Keratinocyte (primary cell): Measurements from ENCODE around the gene BNIP1. TPM values are rescaled to one million over a fixed set of nuclear protein-coding genes. Genes with fewer than 3 reads are reported as not detected.

Source experiments
- DNase-seq: peaks from one replicate; pipeline ENCODE4 v3.0.0-alpha.2; 2011; ENCODE audit warnings: low read depth, missing footprints, low spot score
- FAIRE-seq: peaks from 2 replicates; lab custom pipeline; 2011; peaks lifted over from hg19 to GRCh38; lab: Jason Lieb, UNC
- H2AFZ ChIP-seq: 2 replicates; pipeline ENCODE4 v1.6.0; 2012; ENCODE audit warnings: low read length, control low read depth, inconsistent platforms; ENCODE audit not compliant: control insufficient read depth
- H3K27ac ChIP-seq: 2 replicates; pipeline ENCODE4 v1.5.1; 2011; ENCODE audit warnings: low read length; ENCODE audit not compliant: control insufficient read depth, insufficient read depth
- H3K27me3 ChIP-seq: 3 replicates; pipeline ENCODE4 v1.6.0; 2011; ENCODE audit warnings: low read length; ENCODE audit not compliant: control insufficient read depth, insufficient read depth; ENCODE audit errors: extremely low read depth
- H3K36me3 ChIP-seq, 2 experiments: 2 replicates in 1 of 2; 3 replicates in 1 of 2; pipeline ENCODE4 v1.5.1; 2011; ENCODE audit warnings: low read length in 2 of 2, mild to moderate bottlenecking in 1 of 2; ENCODE audit not compliant: control insufficient read depth in 2 of 2, insufficient read depth in 2 of 2; ENCODE audit errors: extremely low read depth in 1 of 2
- H3K4me1 ChIP-seq: 3 replicates; pipeline ENCODE4 v1.5.1; 2011; ENCODE audit warnings: low read length; ENCODE audit not compliant: control insufficient read depth, insufficient read depth; ENCODE audit errors: extremely low read depth
- H3K4me2 ChIP-seq: 3 replicates; pipeline ENCODE4 v1.6.0; 2011; ENCODE audit warnings: low read depth, low read length; ENCODE audit not compliant: control insufficient read depth, insufficient read depth; ENCODE audit errors: extremely low read depth
- H3K4me3 ChIP-seq, 3 experiments: fragments of 200-600 bp in 1 of 3; sonication (generic) in 1 of 3; 2 replicates in 2 of 3; 3 replicates in 1 of 3; pipeline ENCODE4 v1.5.1; 2011 to 2016; ENCODE audit warnings: low read length in 3 of 3, mild to moderate bottlenecking in 3 of 3, control low read depth in 2 of 3, inconsistent platforms in 1 of 3, low read depth in 1 of 3, mixed read lengths in 1 of 3, mixed run types in 1 of 3, moderate library complexity in 1 of 3; ENCODE audit not compliant: control insufficient read depth in 2 of 3, insufficient read depth in 2 of 3; ENCODE audit errors: extremely low read depth in 1 of 3
- H3K79me2 ChIP-seq: 2 replicates; pipeline ENCODE4 v1.6.0; 2012; ENCODE audit warnings: low read length; ENCODE audit not compliant: control insufficient read depth, insufficient read depth
- H3K9ac ChIP-seq: 3 replicates; pipeline ENCODE4 v1.6.0; 2011; ENCODE audit warnings: low read length; ENCODE audit not compliant: control insufficient read depth, insufficient read depth; ENCODE audit errors: extremely low read depth
- H3K9me1 ChIP-seq: 3 replicates; pipeline ENCODE4 v1.6.0; 2011; ENCODE audit warnings: low read length; ENCODE audit not compliant: control insufficient read depth, insufficient read depth; ENCODE audit errors: extremely low read depth
- H3K9me3 ChIP-seq: 2 replicates; pipeline ENCODE4 v1.5.1; 2012; ENCODE audit warnings: low read depth, low read length; ENCODE audit not compliant: control insufficient read depth
- H4K20me1 ChIP-seq: 3 replicates; pipeline ENCODE4 v1.6.0; 2011; ENCODE audit warnings: low read length; ENCODE audit not compliant: control insufficient read depth, insufficient read depth; ENCODE audit errors: extremely low read depth
- CTCF ChIP-seq, 3 experiments: IDR thresholded peaks in 1 of 3; conservative IDR thresholded peaks in 1 of 3; optimal IDR thresholded peaks in 1 of 3; 2 replicates in 2 of 3; 3 replicates in 1 of 3; pipeline versions ENCODE3 to v1.5.1; 2011; ENCODE audit warnings: low read length in 3 of 3, mild to moderate bottlenecking in 3 of 3, moderate library complexity in 2 of 3, control low read depth in 1 of 3, inconsistent platforms in 1 of 3; ENCODE audit not compliant: insufficient read depth in 2 of 3; ENCODE audit errors: extremely low read depth in 1 of 3
- EZH2 ChIP-seq: IDR thresholded peaks from one replicate; pipeline ENCODE4 v1.6.1; 2012; ENCODE audit warnings: inconsistent platforms, mild to moderate bottlenecking, low read length, moderate library complexity
- dilution Hi-C: fragments of 300-500 bp; cut with MboI; formaldehyde crosslinking; loops from one replicate; pipeline ENCODE4 v1.7.0; 2020; ENCODE audit warnings: low sequenced_read_pairs; ENCODE audit not compliant: extremely low pct_ligation_motif_present
- polyA plus RNA-seq, 5 experiments: library from polyadenylated mRNA; depleted of rRNA in 3 of 5; stranded (reverse) in 3 of 5; stranded (forward) in 1 of 5; unstranded in 1 of 5; fragments of >200 nt; gene quantifications; 1 replicate in 1 of 5; 2 replicates in 3 of 5; 3 replicates in 1 of 5; pipeline versions ENCODE4 v1.2.1 to v1.2.3, GENCODE V29; 2011 to 2012; ENCODE audit warnings: missing spikeins in 2 of 5, low read depth in 1 of 5, low replicate concordance in 1 of 5

The BNIP1 gene
- polyA plus RNA-seq, 1 donor (not counting 4 experiments of a cell fraction or from before 2014, with no cell fraction given): 18.2 TPM

DNA sequence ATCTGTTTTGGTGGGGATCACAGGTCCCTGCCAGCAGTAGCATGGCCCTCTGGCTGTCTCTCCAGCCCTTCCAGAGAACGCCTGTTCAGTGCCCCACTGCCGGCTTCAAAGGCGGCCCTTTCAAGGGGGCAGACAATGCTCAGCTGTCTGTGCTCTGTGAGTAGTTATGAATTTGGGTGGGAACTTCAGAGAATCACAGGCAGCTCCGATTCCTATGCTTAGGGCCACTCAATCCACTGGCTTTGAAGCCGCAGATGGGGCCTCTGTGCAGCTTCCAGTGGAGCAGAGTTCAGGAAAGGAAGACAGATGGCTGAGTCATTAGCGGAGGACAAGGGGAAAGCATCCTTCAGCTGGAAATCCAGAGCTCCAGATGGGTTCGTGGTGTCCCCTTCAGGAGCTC, 48.2 kb downstream of the BNIP1 start:
- Histone ChIP-seq H3K36me3 (no peaks in the 10 kb centered on the region), H3K79me2 (no peaks in the 10 kb centered on the region), H3K4me3 (no peak overlapping the region), H3K9ac (no peak overlapping the region), H3K27me3 (peaks cover 5% of the 10 kb centered on the region), H3K27ac (no peak overlapping the region), H3K9me3 (no peaks in the 10 kb centered on the region), H3K4me1 (no peaks in the 10 kb centered on the region), H2AFZ (no peak overlapping the region), H3K4me2 (no peak overlapping the region), H3K9me1 (no peaks in the 10 kb centered on the region), H4K20me1 (no peaks in the 10 kb centered on the region)
- TF ChIP-seq CTCF (optimal IDR thresholded peaks at IDR 0.05 in 1 of 3, IDR thresholded peaks at IDR 0.05 in 1 of 3, conservative IDR thresholded peaks at IDR 0.05 in 1 of 3; ENCODE audit: extremely low read depth in 1 of 3, insufficient read depth in 2 of 3, low read length in 3 of 3): no peak
- TF ChIP-seq EZH2: no peak
- no peak for FAIRE-seq
- dilution Hi-C loops: no loop called here
- no peak for DNase-seq

DNA sequence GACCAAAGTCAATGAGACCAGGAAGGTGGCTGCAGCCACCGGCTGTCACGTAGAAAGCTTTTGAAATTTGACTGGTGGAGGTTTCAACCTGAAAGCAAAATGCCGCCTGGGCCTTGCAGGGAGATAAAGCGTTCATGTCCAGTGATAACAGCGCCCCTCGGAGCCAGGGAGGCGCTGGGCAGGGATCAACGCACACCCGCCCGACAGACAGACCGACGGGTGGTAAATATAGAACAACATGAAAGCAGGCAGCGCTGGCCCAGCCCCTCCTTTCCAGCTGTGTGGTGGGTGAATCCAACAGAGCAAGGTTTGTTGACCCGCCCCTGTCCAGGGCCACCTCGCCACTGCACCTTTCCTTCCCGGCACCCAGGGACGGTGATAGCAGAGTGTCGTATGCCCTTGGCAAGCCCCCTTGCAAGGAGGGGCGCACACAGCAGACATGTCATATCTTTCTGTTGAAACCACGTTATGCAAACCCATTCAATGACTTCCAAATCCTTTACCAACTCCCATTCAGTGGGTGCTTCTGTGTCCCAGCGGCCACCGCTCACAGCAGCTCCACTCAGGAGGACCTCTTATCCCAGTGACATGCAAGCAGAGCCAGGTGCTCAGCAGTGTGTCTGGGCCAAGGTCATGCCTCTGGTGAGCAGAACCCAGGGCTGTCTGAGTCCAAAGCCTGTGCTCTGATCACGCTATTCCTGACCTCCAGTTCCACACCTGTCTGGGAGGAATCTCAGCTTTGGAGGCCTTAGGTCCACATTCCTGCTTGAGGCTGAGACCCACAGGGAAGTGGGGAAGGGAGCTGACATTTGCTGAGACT, 52.0 kb downstream of the BNIP1 start:
- no peak overlapping the region for H3K4me3 ChIP-seq
- peaks cover 5% of the 10 kb centered on the region for H3K27me3 ChIP-seq
- FAIRE-seq (no peak), DNase-seq (no peak)
- peaks cover 3% of the 10 kb centered on the region for H3K9me3 ChIP-seq
- H3K36me3 ChIP-seq: no peaks in the 10 kb centered on the region
- no peak for TF ChIP-seq EZH2
- TF ChIP-seq CTCF (optimal IDR thresholded peaks at IDR 0.05 in 1 of 3, IDR thresholded peaks at IDR 0.05 in 1 of 3, conservative IDR thresholded peaks at IDR 0.05 in 1 of 3; ENCODE audit: extremely low read depth in 1 of 3, insufficient read depth in 2 of 3, low read length in 3 of 3): no peak
- no peaks in the 10 kb centered on the region for H3K79me2 ChIP-seq
- H3K4me2 ChIP-seq: no peak overlapping the region
- no peaks in the 10 kb centered on the region for H3K4me1 ChIP-seq
- no peak overlapping the region for H2AFZ ChIP-seq
- dilution Hi-C loops: no loop called here
- no peaks in the 10 kb centered on the region for H3K9me1 ChIP-seq
- no peak overlapping the region for H3K27ac ChIP-seq
- no peaks in the 10 kb centered on the region for H4K20me1 ChIP-seq
- no peak overlapping the region for H3K9ac ChIP-seq
